K562 (cell line): Measurements from ENCODE around the gene PLAC8.

ENCODE experiments used
- CBFB ChIP-seq: sonication (generic); formaldehyde crosslinking; IDR thresholded peaks from 2 replicates; pipeline ENCODE4 v1.4.0; 2020; ENCODE audit warnings: mild to moderate bottlenecking, missing genetic modification reagents
- CREM ChIP-seq: IDR thresholded peaks from 2 replicates; pipeline ENCODE4 v1.6.1; 2014; ENCODE audit warnings: antibody characterized with exemption, low read depth
- CTCF ChIP-seq, 3 experiments: IDR thresholded peaks in 2 of 3; conservative IDR thresholded peaks in 1 of 3; 2 replicates each; pipeline ENCODE4 v1.5.1; 2011 to 2012; ENCODE audit warnings: low read length in 3 of 3, mild to moderate bottlenecking in 3 of 3, control low read depth in 2 of 3, improper control_type of control experiment in 1 of 3, inconsistent platforms in 1 of 3, low read depth in 1 of 3, mixed read lengths in 1 of 3, moderate library complexity in 1 of 3; ENCODE audit not compliant: insufficient read depth in 2 of 3
- POLR2AphosphoS5 ChIP-seq: IDR thresholded peaks from 2 replicates; pipeline ENCODE4 v1.6.1; 2011; ENCODE audit warnings: mild to moderate bottlenecking, low read depth, low read length, moderate library complexity; ENCODE audit not compliant: control insufficient read depth, insufficient read depth
- SREBF2 ChIP-seq: sonication (generic); formaldehyde crosslinking; IDR thresholded peaks from 2 replicates; pipeline ENCODE4 v1.4.0; 2020; ENCODE audit warnings: mild to moderate bottlenecking, missing genetic modification reagents
- TFAP4 ChIP-seq: sonication (generic); formaldehyde crosslinking; IDR thresholded peaks from 2 replicates; pipeline ENCODE4 v1.8.0; 2022; ENCODE audit warnings: missing genetic modification reagents, mild to moderate bottlenecking, moderate library complexity, borderline replicate concordance
- ZBTB17 ChIP-seq: fragments of 450-650 bp; formaldehyde crosslinking; IDR thresholded peaks from 2 replicates; pipeline ENCODE4 v1.4.0; 2020; ENCODE audit warnings: mild to moderate bottlenecking
- ZNF146 ChIP-seq: IDR thresholded peaks from one replicate; pipeline ENCODE4 v1.6.1; 2018; ENCODE audit warnings: missing compliant biosample characterization; ENCODE audit not compliant: unreplicated experiment

GRCh38 chr4:83083925-83084475 is 30.5 kb downstream of the PLAC8 start:
- TF ChIP-seq POLR2AphosphoS5 (no peak), CTCF (IDR thresholded peaks at IDR 0.05 in 2 of 3, conservative IDR thresholded peaks at IDR 0.05 in 1 of 3; ENCODE audit: insufficient read depth in 2 of 3, low read depth in 1 of 3, low read length in 3 of 3) (0 out of 6 replicates have a peak, but pooled peaks of 2 of the 3 experiments have one; percentile 18 to 29), ZBTB17 (CRISPR knock-in tag) (no peak), CBFB (CRISPR knock-in tag) (no peak), SREBF2 (CRISPR knock-in tag) (no peak), CREM (no peak), TFAP4 (peak; percentile 30; the same call in 1 of the 2 replicates), ZNF146 (CRISPR knock-in tag) (no peak)
